H1 (cell line): ENCODE data around the gene PDYN. TPM values are rescaled to one million over a fixed set of nuclear protein-coding genes. Genes with fewer than 3 reads are reported as not detected.

Experiments used
- CTCF ChIA-PET: fragments of 300-600 bp; sonication (Branson Sonifier 250); formaldehyde crosslinking; loops from one replicate; lab custom pipeline; 2021; ENCODE audit not compliant: partially characterized antibody; lab: Charles Lee
- POLR2A ChIA-PET: fragments of 300-600 bp; sonication (Branson Sonifier 250); formaldehyde crosslinking; loops from one replicate; lab custom pipeline; 2021; ENCODE audit warnings: inconsistent platforms; ENCODE audit not compliant: partially characterized antibody; lab: Charles Lee
- DNase-seq, 2 experiments: peaks; one replicate each; pipeline versions ENCODE4 v3.0.0 to v3.0.0-alpha.2; 2010 to 2022; ENCODE audit warnings: low spot score in 2 of 2, low read depth in 1 of 2, mixed read lengths in 1 of 2
- FAIRE-seq: peaks from 2 replicates; lab custom pipeline; 2011; peaks lifted over from hg19 to GRCh38; lab: Jason Lieb, UNC
- H2AFZ ChIP-seq: 2 replicates; pipeline ENCODE4 v1.8.1; 2012; ENCODE audit warnings: low read length, inconsistent platforms
- H2AK5ac ChIP-seq: 2 replicates; pipeline ENCODE4 v1.6.1; 2013; ENCODE audit warnings: low read depth, low read length
- H2BK120ac ChIP-seq: replicated peaks from 2 replicates; pipeline ENCODE3; 2013; ENCODE audit warnings: low read depth, low read length, inconsistent platforms
- H2BK12ac ChIP-seq: 2 replicates; pipeline ENCODE4 v1.6.1; 2013; ENCODE audit warnings: low read depth, low read length
- H2BK15ac ChIP-seq: 2 replicates; pipeline ENCODE4 v1.6.1; 2013; ENCODE audit warnings: low read length
- H2BK20ac ChIP-seq: 2 replicates; pipeline ENCODE4 v1.6.1; 2013; ENCODE audit warnings: low read length
- H2BK5ac ChIP-seq: 2 replicates; pipeline ENCODE4 v1.6.1; 2013; ENCODE audit warnings: low read depth, low read length
- H3K14ac ChIP-seq: 2 replicates; pipeline ENCODE4 v1.6.1; 2013; ENCODE audit warnings: inconsistent platforms; ENCODE audit not compliant: insufficient read length
- H3K18ac ChIP-seq: 2 replicates; pipeline ENCODE4 v1.6.1; 2013; ENCODE audit warnings: low read length; ENCODE audit errors: extremely low read depth
- H3K23ac ChIP-seq: 2 replicates; pipeline ENCODE4 v1.6.1; 2013; ENCODE audit warnings: inconsistent platforms; ENCODE audit not compliant: insufficient read length
- H3K23me2 ChIP-seq: 2 replicates; pipeline ENCODE4 v1.6.1; 2013; ENCODE audit warnings: low read depth, low read length
- H3K27ac ChIP-seq: 2 replicates; pipeline ENCODE4 v1.6.1; 2011; ENCODE audit warnings: low read depth, low read length, inconsistent platforms
- H3K27me3 ChIP-seq, 4 experiments: replicated peaks in 1 of 4; 1 replicate in 1 of 4; 2 replicates in 3 of 4; pipeline versions ENCODE4 v1.6.1 to v1.8.1; 2011 to 2013; ENCODE audit warnings: low read length in 3 of 4, mild to moderate bottlenecking in 3 of 4, inconsistent platforms in 2 of 4, mixed read lengths in 2 of 4, moderate library complexity in 1 of 4; ENCODE audit not compliant: control insufficient read depth in 3 of 4, insufficient read depth in 3 of 4; ENCODE audit errors: extremely low read depth in 1 of 4
- H3K36me3 ChIP-seq, 4 experiments: 2 replicates each; pipeline versions ENCODE4 v1.6.1 to v1.8.1; 2011 to 2013; ENCODE audit warnings: mild to moderate bottlenecking in 4 of 4, low read length in 3 of 4, moderate library complexity in 2 of 4, control low read depth in 1 of 4, inconsistent platforms in 1 of 4; ENCODE audit not compliant: insufficient read depth in 4 of 4, control insufficient read depth in 2 of 4
- H3K4ac ChIP-seq: replicated peaks from 2 replicates; pipeline ENCODE3; 2013; ENCODE audit warnings: low read length, low read depth, mixed read lengths, inconsistent platforms; ENCODE audit not compliant: insufficient read length
- H3K4me1 ChIP-seq, 4 experiments: replicated peaks in 1 of 4; 1 replicate in 1 of 4; 2 replicates in 3 of 4; pipeline versions ENCODE4 v1.6.1 to v1.8.1; 2011 to 2013; ENCODE audit warnings: low read length in 3 of 4, inconsistent platforms in 2 of 4, mixed read lengths in 1 of 4; ENCODE audit not compliant: insufficient read depth in 4 of 4, control insufficient read depth in 3 of 4
- H3K4me2 ChIP-seq, 2 experiments: 2 replicates each; pipeline versions ENCODE4 v1.6.1 to v1.8.1; 2011 to 2013; ENCODE audit warnings: low read depth in 2 of 2, low read length in 2 of 2, control low read depth in 1 of 2, inconsistent platforms in 1 of 2, mild to moderate bottlenecking in 1 of 2; ENCODE audit not compliant: insufficient read depth in 1 of 2
- H3K4me3 ChIP-seq, 4 experiments: fragments of 200-600, 300-600 bp in 1 of 4; sonication (generic), shearing (Covaris generic), sonication (Bioruptor Twin) in 1 of 4; 2 replicates each; pipeline versions ENCODE4 v1.5.1 to v1.8.1; 2011 to 2016; ENCODE audit warnings: low read length in 4 of 4, low read depth in 3 of 4, control low read depth in 2 of 4, inconsistent platforms in 2 of 4, mild to moderate bottlenecking in 2 of 4, mixed read lengths in 1 of 4, moderate library complexity in 1 of 4; ENCODE audit not compliant: insufficient read depth in 2 of 4; ENCODE audit errors: extremely low read depth in 1 of 4
- H3K56ac ChIP-seq: replicated peaks from 2 replicates; pipeline ENCODE3; 2013; ENCODE audit warnings: low read depth, mild to moderate bottlenecking, mixed read lengths, low read length, inconsistent platforms; ENCODE audit not compliant: insufficient read length
- H3K79me1 ChIP-seq: 2 replicates; pipeline ENCODE4 v1.6.1; 2013; ENCODE audit warnings: low read depth, low read length, control low read depth
- H3K79me2 ChIP-seq, 2 experiments: 2 replicates each; pipeline versions ENCODE4 v1.6.1 to v1.8.1; 2012 to 2013; ENCODE audit warnings: low read length in 2 of 2, mild to moderate bottlenecking in 2 of 2, inconsistent platforms in 1 of 2; ENCODE audit not compliant: insufficient read depth in 2 of 2, control insufficient read depth in 1 of 2
- H3K9ac ChIP-seq, 4 experiments: replicated peaks in 1 of 4; 1 replicate in 1 of 4; 2 replicates in 3 of 4; pipeline versions ENCODE4 v1.6.1 to v1.8.1; 2011 to 2013; ENCODE audit warnings: low read depth in 3 of 4, low read length in 3 of 4, control low read depth in 2 of 4, mild to moderate bottlenecking in 2 of 4, moderate library complexity in 2 of 4, inconsistent platforms in 1 of 4; ENCODE audit errors: extremely low read depth in 1 of 4
- H3K9me3 ChIP-seq, 2 experiments: 2 replicates each; pipeline versions ENCODE4 v1.6.1 to v1.8.1; 2012 to 2013; ENCODE audit warnings: mild to moderate bottlenecking in 2 of 2, moderate library complexity in 2 of 2, control low read depth in 1 of 2, inconsistent platforms in 1 of 2, low read depth in 1 of 2, low read length in 1 of 2, mixed read lengths in 1 of 2; ENCODE audit not compliant: insufficient read depth in 2 of 2
- H4K20me1 ChIP-seq, 2 experiments: replicated peaks in 1 of 2; 2 replicates each; pipeline versions ENCODE3 to v1.8.1; 2011 to 2013; ENCODE audit warnings: inconsistent platforms in 2 of 2, low read length in 2 of 2, mild to moderate bottlenecking in 1 of 2; ENCODE audit not compliant: insufficient read depth in 2 of 2, control insufficient read depth in 1 of 2
- H4K5ac ChIP-seq: 2 replicates; pipeline ENCODE4 v1.6.1; 2013; ENCODE audit warnings: low read length, low read depth, mixed read lengths, inconsistent platforms; ENCODE audit not compliant: insufficient read length
- H4K8ac ChIP-seq: 2 replicates; pipeline ENCODE4 v1.8.0; 2013; ENCODE audit warnings: mild to moderate bottlenecking, moderate library complexity, low read length, inconsistent platforms; ENCODE audit not compliant: insufficient read depth; ENCODE audit errors: extremely low read depth
- H4K91ac ChIP-seq: replicated peaks from 2 replicates; pipeline ENCODE3; 2013; ENCODE audit warnings: low read length, mixed read lengths, inconsistent platforms; ENCODE audit not compliant: insufficient read length
- HDAC6 ChIP-seq: IDR thresholded peaks from one replicate; pipeline ENCODE4 v1.7.1; 2012; ENCODE audit warnings: low read depth, mild to moderate bottlenecking, inconsistent platforms, low read length, moderate library complexity
- SRF ChIP-seq: IDR thresholded peaks from 2 replicates; pipeline ENCODE4 v1.6.1; 2011; ENCODE audit warnings: mild to moderate bottlenecking, low read depth, low read length, moderate library complexity
- WGBS, 2 experiments: shearing (Covaris generic) in 1 of 2; methylation state at CpG; one replicate each; pipeline versions ENCODE4 v1.1.6 to v1.1.7; 2013 to 2015; ENCODE audit warnings: low lambda C conversion rate in 2 of 2, mixed read lengths in 2 of 2, inconsistent platforms in 1 of 2, low coverage in 1 of 2, missing lambda C conversion rate in 1 of 2; ENCODE audit not compliant: insufficient replicate concordance in 2 of 2, insufficient coverage in 1 of 2, insufficient read length in 1 of 2; ENCODE audit errors: extremely low coverage in 1 of 2, missing lambda C conversion rate in 1 of 2; 5-methylcytosine and 5-hydroxymethylcytosine counted together
- polyA plus RNA-seq, 7 experiments: library from polyadenylated mRNA; depleted of rRNA in 3 of 7; stranded (reverse) in 5 of 7; unstranded in 2 of 7; fragments of >200 nt in 5 of 7; fragments of 200-250 nt in 2 of 7; gene quantifications; 1 replicate in 5 of 7; 2 replicates in 1 of 7; 4 replicates in 1 of 7; pipeline versions ENCODE4 v1.2.1 to v1.2.3, GENCODE V29; 2011 to 2013; ENCODE audit warnings: missing spikeins in 2 of 7, mixed read lengths in 2 of 7
- total RNA-seq: library from RNA; stranded (reverse); fragmentation: NEBNext Ultra II Directional; extraction: Animal tissue kit (Norgen Biotek cat#: 25700); gene quantifications from 2 replicates; pipeline ENCODE4 v1.2.1, GENCODE V29; 2021

The PDYN gene
- total and polyA plus RNA-seq, 2 of the 8 experiments (the other 6 are each of a cell fraction or from before 2014, with no cell fraction given) = 0.54 to 0.60 TPM

DNA sequence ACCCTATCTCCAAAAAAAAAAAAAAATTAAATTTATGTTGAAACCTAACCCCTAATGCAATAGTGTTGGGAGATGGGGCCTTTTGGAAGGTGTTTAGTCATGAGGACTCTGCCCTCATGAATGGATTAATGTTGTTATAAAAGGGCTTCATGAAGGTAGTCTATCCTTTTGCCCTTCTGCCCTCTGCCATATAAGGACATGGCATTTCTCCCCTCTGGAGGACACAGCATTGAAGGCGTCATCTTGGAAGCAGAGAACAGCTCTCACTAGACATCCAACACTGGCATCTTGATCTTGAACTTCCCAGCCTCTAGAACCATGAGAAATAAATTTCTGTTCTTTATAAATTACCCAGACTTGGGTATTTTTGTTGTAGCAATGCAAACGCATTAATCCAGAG is 35.4 kb downstream of the PDYN start:
- POLR2A ChIA-PET = interaction anchor here (1.1 to 1.4 kb wide), 2 partner anchors 13 to 144 kb away, joined by 3 to 4 read pairs; no protein-coding TSS in a partner anchor
- Histone ChIP-seq H3K4me2 (no peak overlapping the region), H3K79me1 (no peaks in the 10 kb centered on the region), H2BK120ac (no peak overlapping the region), H3K14ac (no peak overlapping the region), H3K56ac (no peak overlapping the region), H3K4ac (no peak overlapping the region), H3K23ac (no peak overlapping the region), H3K23me2 (no peaks in the 10 kb centered on the region; the same call in 1 of the 2 replicates), H2BK5ac (no peak overlapping the region), H3K9ac (no peak overlapping the region), H2BK12ac (no peak overlapping the region), H3K79me2 (no peaks in the 10 kb centered on the region), H4K20me1 (no peaks in the 10 kb centered on the region), H2BK15ac (no peak overlapping the region), H3K9me3 (no peaks in the 10 kb centered on the region), H2AK5ac (no peak overlapping the region), H3K27ac (no peak overlapping the region), H3K4me3 (no peak overlapping the region), H3K18ac (no peak overlapping the region), H4K91ac (no peak overlapping the region), H4K5ac (no peak overlapping the region), H3K4me1 (peaks cover 0 to 11% (median 4%) of the 10 kb centered on the region in 4 experiments; a peak in 5 of 7 replicates), H3K27me3 (no peaks in the 10 kb centered on the region; a peak in 1 of 7 replicates), H2AFZ (no peak overlapping the region), H4K8ac (no peak overlapping the region; the same call in 1 of the 2 replicates), H3K36me3 (no peaks in the 10 kb centered on the region), H2BK20ac (no peak overlapping the region)
- CTCF ChIA-PET = interaction anchor here (1.2 to 1.8 kb wide), 3 partner anchors 49 to 143 kb away, joined by 3 to 5 read pairs (median 4); partner anchors contain the start of gene STK35
- WGBS, 2 experiments = 92% methylated on average over 2 of the region's 2 CpGs; no CpG with 5 or more reads in 1 of the 2 experiments
- FAIRE-seq (no peak), DNase-seq (no peak)
- TF ChIP-seq HDAC6 (no peak), SRF (peak; percentile 52; the same call in 1 of the 2 replicates)
